K562 (cell line): Measurements from ENCODE around the gene ADAM22. TPM values are rescaled to one million over a fixed set of nuclear protein-coding genes. Genes with fewer than 3 reads are reported as not detected.
A peak's percentile ranks its signal among the peaks of the same experiment; 100 is the strongest.

Source experiments
- BRF1 ChIP-seq: IDR thresholded peaks from 3 replicates; pipeline ENCODE4 v1.6.1; 2011; ENCODE audit warnings: borderline replicate concordance, mild to moderate bottlenecking; ENCODE audit not compliant: insufficient read length; ENCODE audit errors: extremely low read depth
- CGGBP1 ChIP-seq: fragments of 250-450 bp; sonication (Bioruptor Pico); IDR thresholded peaks from 2 replicates; pipeline ENCODE4 v1.9.0; 2021; ENCODE audit warnings: mild to moderate bottlenecking
- DDX20 ChIP-seq: fragments of 450-650 bp; IDR thresholded peaks from 2 replicates; pipeline ENCODE4 v1.6.1; 2016; ENCODE audit warnings: missing genetic modification characterization, low read depth, mild to moderate bottlenecking, missing compliant biosample characterization, moderate library complexity
- ESRRA ChIP-seq: fragments of 450-650 bp; IDR thresholded peaks from 2 replicates; pipeline ENCODE4 v1.6.1; 2014; ENCODE audit warnings: low read depth, mild to moderate bottlenecking, moderate library complexity, borderline replicate concordance
- HNRNPH1 ChIP-seq: fragments of 200-400 bp; formaldehyde crosslinking; optimal IDR thresholded peaks from 2 replicates; pipeline ENCODE3; 2017; ENCODE audit warnings: low read depth, mild to moderate bottlenecking, low read length, moderate library complexity
- JUNB ChIP-seq: fragments of 450-650 bp; formaldehyde crosslinking; conservative IDR thresholded peaks from 2 replicates; pipeline ENCODE4 v1.4.0; 2020; ENCODE audit warnings: mild to moderate bottlenecking
- KHSRP ChIP-seq: fragments of 450-650 bp; IDR thresholded peaks from 2 replicates; pipeline ENCODE4 v1.6.1; 2017
- MAZ ChIP-seq, 2 experiments: fragments of 450-650 bp in 1 of 2; sonication (generic) in 1 of 2; formaldehyde crosslinking; IDR thresholded peaks in 1 of 2; conservative IDR thresholded peaks in 1 of 2; 2 replicates each; pipeline versions ENCODE4 v1.4.0 to v1.5.0; 2020; ENCODE audit warnings: mild to moderate bottlenecking in 1 of 2, missing genetic modification reagents in 1 of 2
- MLX ChIP-seq, 2 experiments: fragments of 450-650 bp in 1 of 2; sonication (generic) in 1 of 2; formaldehyde crosslinking; conservative IDR thresholded peaks; 2 replicates each; pipeline versions ENCODE4 v1.4.0 to v1.8.1; 2020 to 2022; ENCODE audit warnings: mild to moderate bottlenecking in 1 of 2, missing genetic modification reagents in 1 of 2
- NFIX ChIP-seq: fragments of 250-450 bp; sonication (Bioruptor Pico); IDR thresholded peaks from 2 replicates; pipeline ENCODE4 v1.4.0; 2020; ENCODE audit warnings: low read depth, mild to moderate bottlenecking, moderate library complexity
- NRF1 ChIP-seq, 2 experiments: fragments of 450-650 bp; IDR thresholded peaks in 1 of 2; conservative IDR thresholded peaks in 1 of 2; 2 replicates each; pipeline ENCODE4 v1.6.1; 2014; ENCODE audit warnings: mild to moderate bottlenecking in 2 of 2
- POLR2A ChIP-seq: fragments of 450-650 bp; conservative IDR thresholded peaks from 2 replicates; pipeline ENCODE4 v1.6.1; 2016
- SETDB1 ChIP-seq: IDR thresholded peaks from one replicate; pipeline ENCODE4 v1.6.1; 2012; ENCODE audit warnings: low read length, control low read depth, inconsistent platforms
- SMARCE1 ChIP-seq: fragments of 450-650 bp; IDR thresholded peaks from 2 replicates; pipeline ENCODE4 v1.7.1; 2016; ENCODE audit warnings: mild to moderate bottlenecking
- TAL1 ChIP-seq: fragments of 450-650 bp; IDR thresholded peaks from 2 replicates; pipeline ENCODE4 v1.6.1; 2016; ENCODE audit warnings: mild to moderate bottlenecking
- TCF15 ChIP-seq: fragments of 250-450 bp; sonication (Bioruptor Pico); IDR thresholded peaks from 2 replicates; pipeline ENCODE4 v1.8.0; 2022; ENCODE audit warnings: moderate library complexity, mild to moderate bottlenecking, inconsistent platforms
- TCF3 ChIP-seq: sonication (generic); formaldehyde crosslinking; IDR thresholded peaks from 2 replicates; pipeline ENCODE4 v1.4.0; 2020; ENCODE audit warnings: mild to moderate bottlenecking, missing genetic modification reagents
- TEAD1 ChIP-seq, 2 experiments: fragments of 450-650 bp in 1 of 2; sonication (generic) in 1 of 2; formaldehyde crosslinking; IDR thresholded peaks; 2 replicates each; pipeline versions ENCODE4 v1.4.0 to v1.8.0; 2020 to 2022; ENCODE audit warnings: mild to moderate bottlenecking in 2 of 2, missing genetic modification reagents in 1 of 2
- TSHZ1 ChIP-seq: fragments of 250-450 bp; sonication (Bioruptor Pico); IDR thresholded peaks from 2 replicates; pipeline ENCODE4 v1.4.0; 2020; ENCODE audit warnings: mild to moderate bottlenecking, moderate library complexity
- ZBTB8A ChIP-seq: fragments of 450-650 bp; IDR thresholded peaks from 2 replicates; pipeline ENCODE4 v1.6.1; 2018; ENCODE audit warnings: mild to moderate bottlenecking, moderate library complexity; ENCODE audit not compliant: partially characterized antibody
- ZHX1 ChIP-seq: fragments of 150-350 bp; conservative IDR thresholded peaks from 2 replicates; pipeline ENCODE4 v1.6.1; 2014; ENCODE audit warnings: low read length
- ZNF184 ChIP-seq: sonication (generic); formaldehyde crosslinking; IDR thresholded peaks from 2 replicates; pipeline ENCODE4 v1.5.0; 2020; ENCODE audit warnings: missing genetic modification reagents
- ZNF354B ChIP-seq: fragments of 250-450 bp; sonication (Bioruptor Pico); IDR thresholded peaks from 2 replicates; pipeline ENCODE4 v1.4.0; 2020
- ZZZ3 ChIP-seq: fragments of 450-650 bp; IDR thresholded peaks from 2 replicates; pipeline ENCODE4 v1.6.1; 2016; ENCODE audit warnings: antibody characterized with exemption, mild to moderate bottlenecking, moderate library complexity
- polyA plus RNA-seq, 8 experiments: library from polyadenylated mRNA; depleted of rRNA in 4 of 8; stranded (reverse) in 5 of 8; unstranded in 3 of 8; fragments of >200 nt; fragmentation: Nextera tagmentation in 2 of 8; fragmentation: Illumina TruSeq in 1 of 8; extraction: Ambion mirVana in 2 of 8; extraction: Trizol in 1 of 8; gene quantifications; 2 replicates each; pipeline versions ENCODE4 v1.2.1 to v1.2.3, GENCODE V29; 2011 to 2014; ENCODE audit warnings: inconsistent platforms in 1 of 8, missing spikeins in 1 of 8
- total RNA-seq, 7 experiments: library from RNA; depleted of rRNA in 6 of 7; stranded (reverse); fragments of >200 nt in 6 of 7; fragmentation: Illumina TruSeq in 2 of 7; extraction: Trizol in 2 of 7; gene quantifications; 2 replicates each; pipeline versions ENCODE4 v1.2.1 to v1.2.3, GENCODE V29; 2011 to 2021; ENCODE audit warnings: low replicate concordance in 1 of 7

ADAM22 gene
- total and polyA plus RNA-seq, 9 of the 15 experiments (the other 6 are each of a cell fraction or from before 2014, with no cell fraction given) = 0.01 to 0.58 (median 0.18) TPM

- TF ChIP-seq TCF3 (CRISPR knock-in tag) (peak; percentile 67), NFIX (no peak), ESRRA (no peak), CGGBP1 (CRISPR knock-in tag) (no peak), ZHX1 (no peak), DDX20 (tag) (no peak), MLX (CRISPR knock-in tag; conservative IDR thresholded peaks at IDR 0.05) (no peak), MAZ (CRISPR knock-in tag; conservative IDR thresholded peaks at IDR 0.05 in 1 of 2, IDR thresholded peaks at IDR 0.05 in 1 of 2) (peak in 1 of 2 experiments; percentile 20; a peak in 1 of 4 replicates), ZZZ3 (no peak), SETDB1 (no peak), JUNB (CRISPR knock-in tag) (no peak), SMARCE1 (peak; percentile 35; the same call in 1 of the 2 replicates), POLR2A (no peak), BRF1 (no peak), NRF1 (conservative IDR thresholded peaks at IDR 0.05 in 1 of 2, IDR thresholded peaks at IDR 0.05 in 1 of 2) (no peak), ZNF184 (CRISPR knock-in tag) (no peak), TSHZ1 (CRISPR knock-in tag) (no peak), HNRNPH1 (no peak), ZNF354B (CRISPR knock-in tag) (0 out of 2 replicates have a peak, but pooled peaks have one; percentile 45), ZBTB8A (no peak), TCF15 (CRISPR knock-in tag) (0 out of 2 replicates have a peak, but pooled peaks have one; percentile 22), TEAD1 (CRISPR knock-in tag; IDR thresholded peaks at IDR 0.05) (no peak), KHSRP (no peak), TAL1 (peak; percentile 82)
These were observed 271.1 kb downstream of the ADAM22 start (continued) for GRCh38 chr7:88205179-88205578.
